Measurements from ENCODE around the gene PFKFB3. TPM values are rescaled to one million over a fixed set of nuclear protein-coding genes. Genes with fewer than 3 reads are reported as not detected.
"Not testable (repeated sequence)": the region's sequence is repeated elsewhere in the genome, so short reads cannot be mapped to it uniquely, and the experiment has no call there.

The PFKFB3 gene
- 14.1 TPM for polyA plus RNA-seq (ENCODE audit: insufficient read length)

- DNase-seq (ENCODE audit: low read depth): peak; percentile 71
Measured at GRCh38 chr10:6202684-6203330, at the start of gene PFKFB3. PFKFB3 (plus strand) TSS chr10:6202932; CDS start chr10:6203261, 329 bp downstream.

DNA sequence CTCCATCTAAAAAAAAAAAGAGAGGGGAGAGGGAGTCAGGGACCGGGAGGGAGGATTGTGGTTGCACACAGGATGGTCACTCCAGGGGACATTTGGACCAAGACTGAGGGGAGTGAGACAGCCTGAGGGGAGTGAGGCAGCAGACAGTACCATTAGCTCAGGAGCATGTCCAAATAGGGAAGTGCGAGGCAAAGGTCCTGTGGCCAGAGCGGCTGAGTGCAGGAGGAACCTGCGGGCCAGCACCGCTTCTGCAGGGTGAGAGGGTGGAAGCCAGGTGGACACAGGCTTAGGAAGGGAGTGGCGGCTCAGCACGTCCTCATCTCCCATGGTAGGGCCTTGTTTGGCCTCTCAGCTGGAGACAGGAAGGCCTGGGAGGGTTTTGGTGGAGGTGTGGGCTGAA is 48.9 kb upstream of the PFKFB3 start:
- DNase-seq (ENCODE audit: low read depth): no peak

DNA sequence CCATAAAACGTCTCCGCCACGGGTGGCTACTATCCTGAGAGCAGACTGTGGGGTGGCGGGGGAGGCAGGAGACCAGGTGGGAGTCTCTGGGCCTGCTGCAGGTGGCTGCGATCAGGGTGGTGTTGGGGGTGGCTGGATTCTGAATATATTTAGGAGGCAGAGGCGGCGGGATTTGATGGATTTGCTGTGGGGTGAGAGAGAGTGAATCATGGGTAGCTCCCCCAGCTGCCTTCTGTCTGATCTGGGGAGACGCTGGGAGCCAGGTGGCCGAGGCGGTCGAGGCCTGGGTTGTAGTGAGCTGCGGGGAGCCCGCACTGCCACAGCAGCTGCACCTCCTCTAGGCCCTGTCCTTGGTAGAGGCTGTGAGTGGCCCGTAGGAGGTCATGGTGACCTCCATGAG is 48.2 kb upstream of the PFKFB3 start:
- DNase-seq (ENCODE audit: low read depth): no peak

DNA sequence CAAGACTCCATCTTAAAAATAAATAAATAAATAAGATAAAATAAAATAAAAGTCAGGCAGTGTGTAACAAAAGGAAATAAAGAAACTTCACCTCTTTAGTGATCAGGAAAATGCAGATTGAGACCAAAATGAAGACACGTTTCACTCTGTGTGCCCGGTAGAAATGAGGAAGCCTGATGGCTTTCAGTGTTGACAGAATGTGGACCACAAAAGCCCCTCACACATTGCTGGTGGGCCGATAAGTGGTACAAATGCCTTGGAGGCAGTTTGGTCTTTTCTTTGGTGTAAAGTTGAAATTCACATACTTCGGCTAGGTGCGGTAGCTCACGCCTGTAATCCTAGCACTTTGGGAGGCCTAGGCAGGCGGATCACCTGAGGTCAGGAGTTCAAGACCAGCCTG is 44.5 kb upstream of the PFKFB3 start:
- DNase-seq (ENCODE audit: low read depth): no peak

- no peak for DNase-seq (ENCODE audit: low read depth)
Measured at GRCh38 chr10:6161921-6162320, 40.8 kb upstream of the PFKFB3 start.

DNA sequence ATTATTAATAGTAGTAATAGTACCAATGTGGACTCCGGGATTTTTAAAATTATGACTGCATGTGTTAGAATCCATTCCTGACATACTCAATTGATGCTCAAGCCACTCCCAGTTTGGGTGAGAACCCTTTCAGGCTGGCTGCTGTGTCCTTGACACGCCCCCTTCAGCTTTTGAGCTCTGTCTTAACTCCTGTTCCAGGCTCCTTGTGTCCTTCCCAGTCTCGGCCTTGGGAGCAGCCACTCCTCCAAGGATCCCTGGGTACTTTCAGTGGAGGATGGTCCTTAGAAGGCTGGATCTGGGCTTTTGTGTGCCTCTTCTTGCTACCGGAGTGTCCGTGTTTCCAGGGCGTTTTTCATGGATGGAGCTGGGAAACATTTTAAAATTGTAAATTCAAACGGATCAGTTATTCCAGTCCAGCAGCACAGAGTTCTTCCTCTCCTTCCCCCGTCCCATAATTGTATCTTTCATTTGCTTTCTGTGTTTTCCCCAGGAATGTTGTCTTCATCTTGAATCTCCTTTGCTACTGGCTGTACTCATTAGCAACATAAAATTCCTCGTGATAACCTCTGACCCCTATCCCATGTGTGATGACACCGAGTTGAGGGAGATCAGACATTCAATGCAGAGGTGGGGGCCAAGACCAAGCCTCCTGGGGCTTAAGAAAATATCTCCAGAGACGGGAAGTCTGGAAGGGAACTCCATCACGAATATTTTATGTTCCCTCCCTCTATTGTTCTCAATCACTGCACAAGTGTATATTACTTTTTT is 40.0 kb upstream of the PFKFB3 start:
- no peak for DNase-seq (ENCODE audit: low read depth)

DNA sequence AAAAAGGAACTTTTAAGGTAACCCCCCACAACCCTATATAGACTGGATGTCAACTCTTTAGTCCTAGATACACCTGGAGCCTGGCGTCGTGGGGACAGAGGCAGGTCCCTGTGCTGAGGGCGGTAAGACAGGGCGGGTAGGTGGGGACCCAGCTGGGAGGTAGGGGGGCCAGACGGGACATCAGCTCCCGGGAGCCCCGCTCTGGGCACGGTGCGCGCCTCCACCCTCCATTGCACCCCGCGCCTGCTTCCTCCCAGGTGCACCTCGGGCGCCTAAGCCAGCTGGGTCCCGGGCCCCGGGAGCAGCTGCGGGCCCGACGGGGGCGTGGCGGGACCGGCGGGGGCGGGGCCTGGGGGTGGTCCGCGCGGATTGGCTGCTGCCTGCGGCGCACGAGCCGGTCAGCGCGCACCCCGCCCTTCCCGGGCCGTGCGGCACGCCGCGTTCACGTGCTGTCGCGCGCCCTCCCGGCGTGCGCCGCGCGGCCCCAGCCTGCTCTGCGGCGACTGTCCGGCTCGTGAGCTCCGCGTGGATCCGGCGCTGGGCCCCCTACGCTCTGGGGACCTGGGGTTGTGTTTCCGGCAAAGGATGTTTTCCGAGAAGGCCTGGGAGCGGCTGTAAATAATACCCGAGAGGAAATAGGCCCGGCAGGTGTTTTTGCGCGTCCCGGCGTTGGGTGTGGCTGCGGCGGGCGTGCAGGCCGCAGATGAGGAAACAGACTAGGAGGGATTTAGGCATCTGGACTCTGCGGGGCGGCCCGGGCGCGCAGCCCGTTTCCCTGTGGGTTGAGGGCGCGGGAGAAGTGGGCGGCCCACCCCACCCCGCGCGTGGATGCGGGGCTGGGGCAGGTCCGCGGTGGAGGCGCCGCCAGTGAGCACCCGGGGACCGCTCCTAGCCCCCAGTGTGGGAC is 39.1 kb upstream of the PFKFB3 start:
- DNase-seq (ENCODE audit: low read depth): peak; percentile 82

DNA sequence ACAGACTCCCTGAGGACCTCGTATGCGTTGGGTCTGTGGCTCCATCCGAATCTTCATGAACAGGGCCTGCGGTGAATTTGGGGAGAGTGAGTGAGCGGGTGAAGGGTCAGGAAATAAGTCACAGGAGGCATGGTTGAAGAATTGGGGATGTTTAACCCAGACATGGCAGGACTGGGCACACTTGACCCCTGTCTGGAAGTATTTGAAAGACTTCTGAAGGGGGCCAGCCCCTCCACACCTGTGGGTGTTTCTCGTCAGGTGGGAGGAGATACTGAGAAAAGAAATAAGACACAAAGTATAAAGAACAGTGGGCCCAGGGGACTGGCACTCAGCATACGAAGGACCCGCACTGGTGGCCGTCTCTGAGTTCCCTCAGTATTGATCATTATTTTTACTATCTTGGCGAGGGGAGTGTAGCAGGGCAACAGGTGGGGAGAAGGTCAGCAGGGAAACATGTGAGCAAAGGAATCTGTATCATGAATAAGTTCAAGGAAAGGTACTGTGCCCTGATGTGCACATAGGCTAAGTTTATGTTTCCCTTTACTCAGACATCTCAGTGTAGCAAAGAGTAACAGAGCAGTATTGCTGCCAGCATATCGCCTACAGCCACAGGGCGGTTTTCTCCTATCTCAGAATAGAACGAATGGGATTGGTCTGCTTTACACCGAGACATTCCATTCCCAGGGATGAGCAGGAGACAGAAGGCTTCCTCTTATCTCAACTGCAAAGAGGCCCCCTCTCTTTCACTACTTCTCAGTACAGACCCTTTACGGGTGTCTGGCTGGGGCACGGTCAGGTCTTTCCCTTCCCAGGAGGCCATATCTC is 38.2 kb upstream of the PFKFB3 start:
- no peak for DNase-seq (ENCODE audit: low read depth)

- DNase-seq (ENCODE audit: low read depth): no peak
Measured at GRCh38 chr10:6165221-6165725, 37.5 kb upstream of the PFKFB3 start.

DNA sequence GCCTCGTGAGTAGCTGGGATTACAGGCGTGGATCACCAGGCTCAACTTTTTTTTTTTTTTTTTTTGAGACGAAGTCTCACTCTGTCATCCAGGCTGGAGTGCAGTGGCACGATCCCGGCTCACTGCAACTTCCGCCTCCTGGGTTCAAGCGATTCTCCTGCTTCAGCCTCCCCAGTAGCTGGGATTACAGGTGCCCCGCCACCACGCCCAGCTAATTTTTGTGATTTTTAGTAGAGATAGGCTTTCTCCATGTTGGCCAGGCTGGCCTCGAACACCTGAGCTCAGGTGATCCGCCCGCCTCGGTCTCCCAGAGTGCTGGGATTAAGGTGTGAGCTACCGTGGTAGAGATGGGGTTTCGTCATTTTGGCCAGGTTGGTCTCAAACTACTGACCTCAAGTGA is 36.8 kb upstream of the PFKFB3 start:
- not testable (repeated sequence) for DNase-seq (ENCODE audit: low read depth)

DNA sequence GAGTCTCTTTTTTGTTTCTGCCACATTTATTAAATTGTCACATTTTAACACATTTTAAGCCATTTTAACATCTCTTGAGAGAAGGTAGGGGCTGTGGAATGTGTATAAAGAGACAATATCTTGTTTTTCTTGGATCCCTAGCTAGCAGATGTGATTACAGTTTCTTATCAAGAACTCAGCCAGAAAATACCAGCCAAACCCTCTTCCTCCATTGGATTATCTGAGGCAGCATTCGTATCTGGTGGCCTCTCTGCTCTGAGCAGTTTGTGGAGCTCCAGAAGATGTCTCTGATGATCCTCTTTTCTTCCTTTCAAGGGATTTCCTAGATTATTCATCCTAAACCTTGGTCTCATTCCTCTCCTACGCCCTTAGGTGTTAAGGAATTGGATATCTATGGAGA is 35.3 kb upstream of the PFKFB3 start:
- DNase-seq (ENCODE audit: low read depth): no peak

GRCh38 chr10:6168084-6168483 is 34.6 kb upstream of the PFKFB3 start:
- no peak for DNase-seq (ENCODE audit: low read depth)

DNA sequence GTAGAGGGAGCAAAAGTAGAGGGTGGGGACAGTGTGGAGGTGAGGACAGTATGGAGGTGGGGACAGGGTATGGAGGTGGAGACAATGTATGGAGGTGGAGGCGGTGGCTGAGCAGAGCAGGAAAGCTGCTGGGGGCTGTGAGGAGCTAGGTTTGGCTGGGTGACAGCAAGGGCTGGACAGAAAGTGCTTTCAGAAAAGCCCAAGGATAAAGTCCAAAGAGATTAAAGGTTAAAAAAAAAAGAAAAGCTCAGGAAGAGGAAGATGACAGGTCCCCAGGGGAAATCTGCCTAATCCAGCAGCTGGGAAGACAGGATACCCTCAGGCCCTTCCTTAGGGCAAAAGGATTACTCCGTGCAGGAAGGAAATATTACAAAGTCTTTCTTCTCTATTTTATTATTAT is 32.1 kb upstream of the PFKFB3 start:
- no peak for DNase-seq (ENCODE audit: low read depth)

GRCh38 chr10:6171881-6172695 is 30.6 kb upstream of the PFKFB3 start:
- no peak for DNase-seq (ENCODE audit: low read depth)

- DNase-seq (ENCODE audit: low read depth): no peak
Measured at GRCh38 chr10:6173203-6173602, 29.5 kb upstream of the PFKFB3 start.

GRCh38 chr10:6174201-6174874 is 28.4 kb upstream of the PFKFB3 start:
- DNase-seq (ENCODE audit: low read depth): no peak

DNA sequence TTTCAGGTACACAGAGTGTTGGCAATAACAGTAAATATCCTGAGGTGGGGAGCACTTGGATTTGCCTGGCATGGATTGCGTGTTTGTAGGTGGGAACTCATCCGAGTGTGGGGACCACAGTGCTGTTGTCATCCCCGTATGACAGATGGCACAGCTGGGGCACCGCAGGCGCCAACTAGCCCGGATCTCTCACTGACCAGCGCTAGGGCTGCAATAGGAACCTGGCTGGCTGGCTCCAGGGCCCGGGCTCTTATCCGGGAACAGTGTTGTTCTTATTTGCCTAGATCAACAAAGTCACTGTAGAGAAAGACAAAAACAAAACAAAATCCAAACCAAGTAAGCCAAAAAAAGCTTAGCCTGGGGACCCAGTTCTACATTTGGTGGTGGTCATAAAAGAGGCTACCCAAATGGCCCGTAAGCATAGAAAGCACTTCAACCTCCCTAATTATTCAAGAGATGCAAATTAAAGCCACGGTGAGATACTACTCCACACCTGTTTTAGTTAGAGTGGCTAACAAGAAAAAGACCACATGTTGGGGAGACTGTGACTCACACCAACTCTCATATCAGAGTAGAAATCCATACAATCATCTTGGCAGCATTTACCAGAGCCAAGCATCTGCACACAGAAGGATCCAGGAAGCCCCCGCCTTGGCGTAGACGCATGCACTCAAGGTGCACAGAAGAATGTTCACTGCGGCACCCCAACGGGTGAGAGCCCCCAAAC is 27.2 kb upstream of the PFKFB3 start:
- DNase-seq (ENCODE audit: low read depth): no peak

DNA sequence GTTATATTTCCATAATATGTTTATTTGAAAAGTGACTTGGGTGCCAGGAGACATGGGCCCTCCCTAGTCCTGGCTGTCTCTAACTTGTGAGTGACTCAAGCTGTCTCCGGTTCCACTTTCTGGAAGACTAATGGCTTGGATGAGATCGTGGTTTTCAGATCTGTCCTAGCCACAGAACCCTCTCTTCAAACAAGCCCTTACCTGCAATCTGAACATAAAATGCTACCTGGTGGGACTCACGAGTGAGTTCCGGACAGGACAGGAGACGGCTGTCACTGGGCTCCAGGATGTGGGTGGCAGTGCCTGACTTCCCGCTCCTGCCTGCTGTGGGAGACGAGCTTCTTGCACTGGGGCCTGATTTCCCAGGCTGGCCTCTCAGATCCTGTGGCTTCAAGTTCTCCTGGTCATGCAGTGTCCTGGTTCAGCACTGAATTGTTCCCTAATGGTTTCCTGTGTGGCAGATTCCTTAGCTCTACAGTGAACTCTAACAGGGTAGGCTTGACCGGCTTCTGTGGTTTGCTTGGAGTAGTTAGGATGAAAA is 26.0 kb upstream of the PFKFB3 start:
- no peak for DNase-seq (ENCODE audit: low read depth)

GRCh38 chr10:6177880-6178281 is 24.9 kb upstream of the PFKFB3 start:
- DNase-seq (ENCODE audit: low read depth): no peak

Data from forelimb muscle (tissue), 1 donor.